NCI-H82 treated with DMSO at 0.1 percent for 48 hours (cell line): ENCODE data around the gene ARSB.

Experiments used
- DNase-seq: peaks from one replicate; lab custom pipeline; 2025; ENCODE audit not compliant: unreplicated experiment; lab: John Stamatoyannopoulos, UW

The ARSB gene

GRCh38 chr5:78810098-78810920 lies 174.8 kb downstream of the ARSB start:
- no peak for DNase-seq

DNA sequence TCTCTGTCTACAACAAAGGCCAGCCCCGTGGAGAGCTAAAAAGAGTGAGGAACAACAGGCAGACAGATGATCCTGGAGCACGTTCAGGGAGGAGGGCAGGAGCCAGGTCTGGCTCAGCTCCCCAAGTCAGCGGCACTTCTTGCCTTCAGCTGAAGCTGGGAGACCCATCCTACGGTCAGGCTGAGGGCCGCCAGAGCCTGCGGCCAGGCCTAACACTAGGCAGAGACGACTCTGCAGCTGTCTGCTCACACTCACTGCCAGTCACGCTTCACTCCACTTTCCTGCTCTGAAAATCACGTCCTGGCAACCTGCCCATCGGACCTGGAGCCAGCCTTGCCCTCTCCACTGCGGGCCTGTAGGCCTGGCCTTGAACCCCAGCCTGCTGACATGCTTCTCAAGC lies 175.7 kb downstream of the ARSB start:
- DNase-seq, result no peak

- no peak for DNase-seq
Measured at GRCh38 chr5:78808818-78809217, 176.3 kb downstream of the ARSB start.

DNA sequence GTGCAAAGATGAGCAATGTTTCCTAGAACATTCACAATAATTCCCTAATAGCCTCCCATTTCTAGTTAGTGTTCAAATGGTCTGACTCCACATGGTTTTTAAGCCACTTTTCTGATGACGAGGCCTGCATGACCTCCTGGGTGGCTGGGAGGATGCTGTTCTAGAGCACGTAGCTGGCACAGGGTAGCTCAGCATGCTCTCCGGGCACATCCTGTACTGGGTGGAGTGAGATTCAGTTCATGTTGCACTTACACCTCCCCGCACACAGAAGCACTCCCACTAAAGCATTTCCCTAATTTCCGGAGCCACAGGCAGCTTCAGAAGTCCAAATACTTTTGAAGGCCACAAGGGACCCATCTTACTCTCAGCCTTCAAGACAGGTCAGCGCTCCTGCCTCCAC lies 176.7 kb downstream of the ARSB start:
- no peak for DNase-seq

DNA sequence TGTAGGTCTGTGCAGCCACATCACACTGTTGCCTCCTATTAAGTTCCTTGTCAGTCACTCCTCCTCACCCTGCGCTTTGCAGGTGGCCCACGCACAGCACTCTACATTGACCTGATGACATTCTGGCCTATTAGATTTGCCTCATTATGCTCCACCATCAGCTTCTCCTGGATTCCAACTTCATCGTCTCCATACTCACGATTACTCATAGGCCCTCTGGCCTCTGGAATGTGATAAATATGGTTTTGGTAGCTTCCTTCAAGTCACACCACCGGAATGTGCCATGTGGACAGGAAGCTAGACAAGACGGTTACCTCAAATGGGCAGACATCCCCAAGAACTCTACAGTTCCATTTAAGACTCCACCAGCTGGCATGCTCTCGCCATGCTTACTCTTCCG lies 178.6 kb downstream of the ARSB start:
- no peak for DNase-seq

DNA sequence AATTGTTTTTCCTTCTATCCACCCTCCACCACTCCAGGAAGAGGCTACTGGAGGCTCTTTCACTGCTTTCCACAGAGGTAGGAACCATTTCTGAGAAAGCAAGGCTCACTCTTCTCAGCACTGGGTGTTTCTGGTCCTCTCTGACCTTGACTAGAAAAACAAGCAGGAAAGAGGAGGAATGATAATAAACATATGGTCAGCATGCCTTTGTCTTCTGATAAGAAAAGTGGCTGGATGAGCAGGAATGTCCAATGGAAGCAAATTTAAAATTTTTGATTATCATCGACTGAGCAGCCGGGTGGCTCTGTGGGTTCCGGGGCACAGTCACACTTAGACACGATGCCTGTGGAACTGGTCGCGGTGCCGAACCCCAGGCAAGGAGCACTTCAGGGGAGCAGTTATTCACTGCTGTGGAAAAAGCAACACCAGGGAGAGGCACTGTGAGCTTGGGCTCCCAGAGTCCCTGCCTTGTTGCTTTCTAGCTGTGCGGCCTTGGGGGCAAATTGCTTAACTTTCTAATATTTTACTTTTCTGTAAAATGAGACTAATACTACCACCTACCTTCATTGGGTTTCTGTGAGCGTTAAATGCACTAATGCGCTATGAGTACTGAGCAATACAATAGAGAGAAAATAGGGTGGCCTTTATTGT lies 179.5 kb downstream of the ARSB start:
- DNase-seq, result no peak

DNA sequence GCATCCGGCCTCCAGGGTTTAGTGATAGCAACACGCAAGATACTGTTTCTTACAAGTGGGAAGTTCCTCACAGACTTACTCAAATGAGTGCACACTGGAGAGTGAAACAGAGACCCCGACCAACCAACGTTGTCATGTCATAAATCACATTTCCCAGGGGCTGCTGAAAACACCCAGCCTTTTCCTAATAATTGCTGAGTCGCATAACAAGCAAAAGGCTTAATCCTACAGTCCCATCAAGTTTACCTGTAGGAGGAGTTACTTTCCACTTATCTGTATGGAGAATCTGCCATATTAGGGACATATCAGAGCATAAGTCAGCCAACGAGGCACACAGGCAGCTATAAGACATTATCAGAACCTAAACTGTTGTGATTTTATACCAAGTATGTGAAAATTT lies 180.1 kb downstream of the ARSB start:
- no peak for DNase-seq

DNA sequence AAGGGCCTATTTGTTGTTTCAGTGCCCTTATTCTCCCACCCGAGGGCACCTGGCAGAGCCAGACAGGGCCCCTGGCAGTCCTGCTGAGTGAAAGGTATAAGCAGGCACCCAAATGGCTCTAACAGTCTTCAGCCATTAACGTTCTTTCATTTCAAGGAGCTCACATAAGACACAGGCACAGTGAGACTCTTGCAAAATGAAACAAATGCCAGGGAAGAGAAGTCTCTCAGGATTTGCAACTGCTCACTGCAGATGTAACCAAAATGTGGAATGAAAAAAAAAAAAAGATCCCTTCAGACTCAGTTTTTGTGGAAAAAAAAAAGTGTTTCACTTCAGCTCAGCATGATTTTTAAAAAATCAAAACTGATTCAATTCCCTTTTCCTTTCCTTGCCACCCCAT lies 181.2 kb downstream of the ARSB start:
- DNase-seq, result no peak

- DNase-seq, result no peak
Measured at GRCh38 chr5:78803353-78803752, 181.8 kb downstream of the ARSB start.

DNA sequence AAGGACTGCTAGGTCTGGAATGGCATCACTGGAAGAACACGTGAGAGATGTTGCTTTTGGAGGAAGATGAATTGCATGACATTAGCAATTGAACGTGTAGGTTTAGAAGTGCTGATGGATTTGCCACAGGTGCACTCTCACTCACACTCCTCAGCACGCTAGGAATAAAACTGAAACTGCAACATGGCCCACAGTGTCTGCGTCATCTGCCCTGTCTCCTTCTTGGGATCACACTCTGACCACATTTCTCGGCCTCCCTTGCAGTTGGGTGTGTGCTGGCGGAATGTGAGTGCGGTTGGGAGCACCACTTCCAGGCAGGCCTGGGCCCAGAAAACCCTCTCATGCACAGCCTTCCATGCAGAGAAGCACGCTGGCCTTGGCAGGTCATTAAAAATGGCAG lies 183.7 kb downstream of the ARSB start:
- no peak for DNase-seq

- no peak for DNase-seq
Measured at GRCh38 chr5:78799266-78800017, 185.7 kb downstream of the ARSB start.

DNA sequence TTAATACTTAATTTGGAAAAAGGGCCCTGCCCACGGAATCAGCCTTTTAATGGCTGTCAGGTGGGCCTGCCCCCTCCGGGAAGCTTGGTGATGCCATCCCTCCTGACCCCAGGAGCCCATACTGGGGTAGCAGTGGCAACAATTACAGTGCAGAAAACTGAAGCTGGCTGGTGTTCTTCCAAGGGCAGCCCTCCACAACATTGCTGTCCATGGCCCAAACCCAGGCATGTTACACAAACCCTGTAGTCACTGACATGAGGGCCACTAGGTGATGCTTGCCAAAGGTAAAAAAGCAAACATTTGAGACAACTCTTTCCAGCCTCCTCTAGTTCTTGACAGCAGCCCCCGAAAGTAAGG lies 186.5 kb downstream of the ARSB start:
- DNase-seq, result no peak

- no peak for DNase-seq
Measured at GRCh38 chr5:78797936-78798672, 187.0 kb downstream of the ARSB start.

DNA sequence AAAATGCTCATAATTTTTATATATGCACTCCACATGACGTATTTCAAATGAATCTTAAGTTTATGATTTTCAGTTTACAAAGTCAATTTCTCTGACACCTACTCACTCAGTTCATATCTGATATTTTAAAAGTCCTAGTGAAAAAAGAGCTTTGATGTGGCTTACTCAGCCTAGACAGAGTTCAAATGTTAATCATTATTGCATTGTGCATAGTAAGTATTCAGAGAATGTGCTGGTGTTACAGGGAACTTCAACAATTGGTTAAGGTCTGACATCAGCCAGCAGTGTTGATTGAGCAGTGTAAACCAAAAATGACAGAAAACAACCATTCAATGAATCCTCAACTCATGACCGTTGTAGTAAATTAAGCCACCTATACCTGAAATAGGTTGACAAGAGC lies 189.4 kb downstream of the ARSB start:
- no peak for DNase-seq

DNA sequence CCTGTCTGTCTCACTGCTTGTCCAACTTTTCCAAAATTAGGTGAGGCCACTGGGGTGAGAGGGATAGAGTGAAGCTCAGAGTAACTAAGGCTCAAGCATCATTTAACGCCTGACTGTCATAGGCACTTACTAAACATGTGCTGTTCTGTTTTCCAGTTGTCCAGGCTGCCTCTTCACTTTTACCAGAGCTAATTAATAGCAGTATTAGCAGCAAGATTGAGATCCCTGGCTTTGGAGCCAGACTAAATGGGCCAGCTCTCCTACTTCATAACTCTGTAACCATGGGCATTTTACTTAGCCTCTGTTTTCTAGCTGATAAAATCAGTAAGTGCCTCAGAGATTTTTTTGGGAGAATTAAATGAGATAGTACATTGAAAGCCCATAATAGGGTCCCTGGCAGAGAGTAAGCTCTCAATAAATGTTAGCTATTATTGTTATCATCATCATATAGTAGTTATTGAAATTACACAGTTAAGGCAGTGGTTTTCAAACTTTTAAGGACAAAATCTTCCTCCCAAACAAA lies 190.4 kb downstream of the ARSB start:
- no peak for DNase-seq

DNA sequence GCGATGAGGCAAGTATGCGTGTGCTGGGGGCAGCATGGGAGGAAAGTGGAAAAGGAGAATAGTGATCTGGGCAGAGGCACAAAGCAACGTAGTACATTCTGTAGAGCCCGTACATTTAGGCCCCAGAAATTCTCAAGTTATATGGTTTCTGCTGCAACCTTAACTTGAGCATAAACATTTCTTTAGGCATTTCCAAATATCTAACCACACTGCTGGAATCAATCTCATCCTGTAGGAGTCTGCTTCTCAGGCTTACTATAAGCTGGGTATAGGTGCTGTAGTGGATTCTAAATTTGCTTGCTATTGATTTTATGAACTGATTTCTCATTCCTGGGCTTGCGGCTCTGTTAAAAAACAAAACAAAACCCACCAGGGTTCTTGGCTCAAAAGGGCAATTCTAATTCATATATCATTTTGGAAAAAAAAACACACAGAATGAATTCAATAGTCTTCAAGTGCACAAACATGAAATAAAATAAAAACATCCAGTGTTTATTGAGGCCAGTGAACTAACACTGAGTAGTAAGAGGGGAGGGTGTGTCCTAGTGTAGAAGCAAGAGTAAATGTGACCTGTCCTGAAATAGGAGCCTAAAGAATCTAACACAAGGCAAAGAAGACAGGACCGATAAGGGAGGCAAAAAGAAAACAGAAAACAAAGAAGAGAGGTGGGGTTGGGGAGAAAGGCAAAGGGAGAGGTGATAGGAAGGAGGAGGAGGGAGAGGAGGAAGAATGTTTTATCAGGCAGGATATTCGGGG lies 191.0 kb downstream of the ARSB start:
- DNase-seq, result no peak

DNA sequence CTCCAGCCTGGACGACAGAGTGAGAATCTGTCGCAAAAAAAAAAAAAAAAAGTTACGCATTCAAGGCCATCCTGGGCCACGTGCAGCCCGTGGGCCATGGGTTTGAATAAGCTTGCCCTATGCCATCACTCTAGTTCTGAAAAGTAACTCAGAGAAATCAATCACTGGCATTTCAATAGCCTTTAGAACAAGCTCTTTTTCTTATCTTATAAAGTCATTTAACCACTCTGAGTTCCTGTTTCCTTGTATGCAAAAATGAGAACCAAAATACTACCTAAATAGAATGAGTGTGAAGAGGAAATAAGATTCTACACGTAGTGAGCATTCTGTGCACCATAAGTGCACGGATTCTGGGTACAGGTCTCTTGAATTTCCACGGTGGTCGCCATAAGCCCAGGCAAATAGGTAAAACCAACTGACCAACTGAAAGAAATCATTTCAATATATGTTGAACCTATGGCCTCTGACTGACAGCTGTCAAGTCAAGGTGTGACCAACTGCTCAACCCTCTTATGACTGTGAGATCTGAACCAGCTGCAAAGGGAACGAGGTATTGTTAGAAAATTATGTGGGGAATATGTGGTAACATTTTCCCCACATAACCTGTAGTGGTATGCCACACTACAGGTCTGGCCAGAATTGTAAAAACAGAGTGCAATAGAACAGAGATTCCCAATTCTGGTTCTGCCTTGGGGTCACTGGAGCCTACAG lies 192.6 kb downstream of the ARSB start:
- no peak for DNase-seq

GRCh38 chr5:78791501-78792100 lies 193.5 kb downstream of the ARSB start:
- no peak for DNase-seq

DNA sequence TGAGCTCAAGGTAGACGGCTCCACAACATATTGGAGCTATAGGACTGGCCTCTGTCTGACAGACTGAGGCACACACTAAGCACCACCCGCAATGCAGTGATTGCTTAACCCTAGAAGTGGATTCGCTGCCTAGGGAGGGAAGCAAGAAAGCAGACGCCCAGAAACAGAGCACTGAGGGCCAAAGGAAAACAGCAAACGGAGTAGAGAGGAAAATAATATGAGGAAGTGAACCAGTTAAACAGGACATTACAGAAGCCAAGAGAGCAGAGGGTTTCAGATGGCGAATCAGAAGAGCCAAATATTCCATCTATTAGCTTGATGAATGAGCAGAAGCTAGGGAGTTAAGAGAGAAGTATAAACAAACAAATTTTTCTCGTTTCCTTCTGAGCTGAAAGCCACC lies 197.3 kb downstream of the ARSB start:
- no peak for DNase-seq
